Measurements from ENCODE around the gene RMC1.

Gene RMC1

DNA sequence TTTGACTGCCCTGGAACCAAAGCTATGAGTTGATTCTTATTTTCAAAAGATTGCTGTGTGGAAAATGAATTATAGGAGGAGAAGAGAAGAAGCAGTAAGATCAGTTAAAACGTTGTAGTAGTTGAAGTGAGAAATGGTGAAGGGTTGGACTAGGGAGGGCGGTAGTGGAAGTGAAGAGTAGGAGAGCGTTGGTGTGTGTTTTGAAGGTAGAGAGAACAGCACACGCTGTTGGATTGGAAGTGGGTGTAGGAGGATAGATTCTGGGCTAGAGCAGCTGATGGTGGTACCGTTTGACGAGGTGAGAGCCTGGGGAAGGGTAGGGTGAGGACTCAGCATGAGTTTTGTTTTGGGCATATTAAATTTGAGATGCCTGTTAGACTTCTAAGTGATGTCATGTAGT, 31.8 kb upstream of the RMC1 start:
- no peak for TF ChIP-seq TAF1 (IDR thresholded peaks at IDR 0.05; ENCODE audit: borderline replicate concordance, insufficient read depth, low read length)
- TF ChIP-seq SIN3A (IDR thresholded peaks at IDR 0.05; ENCODE audit: borderline replicate concordance, insufficient read depth, low read length): no peak
- TF ChIP-seq, protein P1, sequence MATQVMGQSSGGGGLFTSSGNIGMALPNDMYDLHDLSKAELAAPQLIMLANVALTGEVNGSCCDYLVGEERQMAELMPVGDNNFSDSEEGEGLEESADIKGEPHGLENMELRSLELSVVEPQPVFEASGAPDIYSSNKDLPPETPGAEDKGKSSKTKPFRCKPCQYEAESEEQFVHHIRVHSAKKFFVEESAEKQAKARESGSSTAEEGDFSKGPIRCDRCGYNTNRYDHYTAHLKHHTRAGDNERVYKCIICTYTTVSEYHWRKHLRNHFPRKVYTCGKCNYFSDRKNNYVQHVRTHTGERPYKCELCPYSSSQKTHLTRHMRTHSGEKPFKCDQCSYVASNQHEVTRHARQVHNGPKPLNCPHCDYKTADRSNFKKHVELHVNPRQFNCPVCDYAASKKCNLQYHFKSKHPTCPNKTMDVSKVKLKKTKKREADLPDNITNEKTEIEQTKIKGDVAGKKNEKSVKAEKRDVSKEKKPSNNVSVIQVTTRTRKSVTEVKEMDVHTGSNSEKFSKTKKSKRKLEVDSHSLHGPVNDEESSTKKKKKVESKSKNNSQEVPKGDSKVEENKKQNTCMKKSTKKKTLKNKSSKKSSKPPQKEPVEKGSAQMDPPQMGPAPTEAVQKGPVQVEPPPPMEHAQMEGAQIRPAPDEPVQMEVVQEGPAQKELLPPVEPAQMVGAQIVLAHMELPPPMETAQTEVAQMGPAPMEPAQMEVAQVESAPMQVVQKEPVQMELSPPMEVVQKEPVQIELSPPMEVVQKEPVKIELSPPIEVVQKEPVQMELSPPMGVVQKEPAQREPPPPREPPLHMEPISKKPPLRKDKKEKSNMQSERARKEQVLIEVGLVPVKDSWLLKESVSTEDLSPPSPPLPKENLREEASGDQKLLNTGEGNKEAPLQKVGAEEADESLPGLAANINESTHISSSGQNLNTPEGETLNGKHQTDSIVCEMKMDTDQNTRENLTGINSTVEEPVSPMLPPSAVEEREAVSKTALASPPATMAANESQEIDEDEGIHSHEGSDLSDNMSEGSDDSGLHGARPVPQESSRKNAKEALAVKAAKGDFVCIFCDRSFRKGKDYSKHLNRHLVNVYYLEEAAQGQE (IDR thresholded peaks at IDR 0.05; ENCODE audit: insufficient read depth in 1 of 2, low read depth in 2 of 2, low read length in 2 of 2): no peak
- no peak for TF ChIP-seq FOXP2 (optimal IDR thresholded peaks at IDR 0.05; ENCODE audit: borderline replicate concordance, extremely low read depth, extremely low read length, insufficient read depth)
- TF ChIP-seq POLR2AphosphoS5 (IDR thresholded peaks at IDR 0.05; ENCODE audit: low read depth, low read length): no peak

DNA sequence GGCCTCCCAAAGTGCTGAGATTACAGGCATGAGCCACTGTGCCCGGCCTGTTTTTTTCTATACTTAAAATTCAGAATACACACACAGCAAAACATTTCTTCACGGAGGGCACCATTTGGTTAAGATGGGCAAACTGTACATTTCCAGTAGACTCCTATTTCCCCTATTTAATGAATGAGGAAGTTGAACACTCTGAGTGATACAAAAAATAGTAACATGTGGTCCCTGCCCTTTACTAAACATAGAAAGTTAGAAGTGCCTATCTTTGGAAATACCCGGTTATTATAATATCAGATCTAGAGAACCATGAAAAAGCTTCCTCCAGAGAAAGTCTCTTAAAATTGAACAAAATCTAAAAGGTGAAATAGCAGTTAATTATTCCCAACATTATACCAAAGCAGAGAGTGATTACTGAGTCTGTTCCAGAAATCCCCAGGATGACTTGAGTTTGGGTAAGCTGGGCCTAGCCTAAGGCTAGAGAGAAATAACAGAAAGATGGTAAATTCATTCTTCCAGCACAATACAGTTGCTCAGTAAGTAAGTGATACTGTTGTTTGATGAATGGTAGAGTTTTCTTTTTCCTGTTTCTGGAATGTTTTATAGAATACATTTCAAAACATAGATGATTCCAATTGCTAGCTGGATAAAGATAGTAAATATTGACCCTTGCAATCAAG, 23.3 kb upstream of the RMC1 start:
- TF ChIP-seq FOXP2 (optimal IDR thresholded peaks at IDR 0.05; ENCODE audit: borderline replicate concordance, extremely low read depth, extremely low read length, insufficient read depth) (no peak), POLR2AphosphoS5 (IDR thresholded peaks at IDR 0.05; ENCODE audit: low read depth, low read length) (no peak), TAF1 (IDR thresholded peaks at IDR 0.05; ENCODE audit: borderline replicate concordance, insufficient read depth, low read length) (no peak), SIN3A (IDR thresholded peaks at IDR 0.05; ENCODE audit: borderline replicate concordance, insufficient read depth, low read length) (no peak)
- TF ChIP-seq, protein P1 (IDR thresholded peaks at IDR 0.05; ENCODE audit: insufficient read depth in 1 of 2, low read depth in 2 of 2, low read length in 2 of 2): no peak

DNA sequence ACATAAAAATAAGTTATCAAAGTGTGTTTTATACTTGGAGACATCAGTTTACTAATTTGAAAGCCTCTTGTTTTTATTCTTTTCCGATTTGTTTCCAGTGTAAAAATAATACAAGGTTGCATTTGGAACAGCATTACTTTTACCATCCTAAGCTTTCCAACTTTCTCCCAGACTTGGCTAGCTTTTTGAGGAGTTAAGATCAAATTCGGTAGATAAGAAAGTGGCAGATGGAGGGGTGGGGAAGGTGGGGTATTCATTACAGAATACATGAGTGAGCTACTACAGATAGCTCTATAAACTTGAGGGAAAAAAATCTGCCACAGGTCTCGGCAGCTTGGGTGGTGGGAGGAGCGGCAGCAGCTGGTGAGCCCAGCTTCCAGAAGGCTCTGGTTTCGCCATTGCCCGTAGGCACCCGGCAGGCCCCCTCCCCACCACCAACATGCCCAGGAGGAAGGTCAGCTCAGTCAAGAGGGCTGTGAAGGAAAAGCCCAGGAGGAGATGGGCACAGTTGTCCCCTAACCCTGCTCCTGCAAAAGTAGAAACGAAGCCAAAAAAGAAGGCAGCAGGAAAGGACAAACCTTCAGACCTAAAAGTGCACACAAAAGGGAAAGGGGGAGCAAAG, 18.6 kb upstream of the RMC1 start:
- TF ChIP-seq, protein P1 (IDR thresholded peaks at IDR 0.05; ENCODE audit: insufficient read depth in 1 of 2, low read depth in 2 of 2, low read length in 2 of 2): no peak
- TF ChIP-seq SIN3A (IDR thresholded peaks at IDR 0.05; ENCODE audit: borderline replicate concordance, insufficient read depth, low read length) (no peak), FOXP2 (optimal IDR thresholded peaks at IDR 0.05; ENCODE audit: borderline replicate concordance, extremely low read depth, extremely low read length, insufficient read depth) (no peak), POLR2AphosphoS5 (IDR thresholded peaks at IDR 0.05; ENCODE audit: low read depth, low read length) (no peak), TAF1 (IDR thresholded peaks at IDR 0.05; ENCODE audit: borderline replicate concordance, insufficient read depth, low read length) (no peak)

DNA sequence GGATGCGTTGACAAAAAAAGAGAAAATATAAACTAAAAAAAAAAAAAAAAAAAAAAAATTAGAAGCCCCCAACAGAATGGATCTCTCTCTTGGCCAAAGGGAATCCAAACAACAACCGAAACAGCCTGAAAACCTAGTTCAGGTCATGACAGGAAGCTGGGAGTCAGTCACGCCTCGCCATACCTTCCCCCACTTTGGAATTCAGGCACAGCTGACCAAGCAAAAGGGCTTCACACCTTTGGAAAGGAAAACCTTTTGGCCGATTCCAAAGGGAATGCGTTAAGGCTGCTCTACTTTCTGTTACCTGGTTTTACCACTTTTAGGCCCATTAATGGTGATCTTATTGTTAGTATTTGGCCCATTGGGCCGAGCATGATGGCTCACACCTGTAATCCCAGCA, 17.9 kb upstream of the RMC1 start:
- TF ChIP-seq FOXP2 (optimal IDR thresholded peaks at IDR 0.05; ENCODE audit: borderline replicate concordance, extremely low read depth, extremely low read length, insufficient read depth) (no peak), TAF1 (IDR thresholded peaks at IDR 0.05; ENCODE audit: borderline replicate concordance, insufficient read depth, low read length) (no peak), POLR2AphosphoS5 (IDR thresholded peaks at IDR 0.05; ENCODE audit: low read depth, low read length) (no peak), SIN3A (IDR thresholded peaks at IDR 0.05; ENCODE audit: borderline replicate concordance, insufficient read depth, low read length) (no peak)
- TF ChIP-seq, protein P1 (IDR thresholded peaks at IDR 0.05; ENCODE audit: insufficient read depth in 1 of 2, low read depth in 2 of 2, low read length in 2 of 2): no peak
